Activated naive CD4-positive, alpha-beta T cell treated with anti-CD3 and anti-CD28 coated beads for 36 hours (primary cell): ENCODE results near the gene TMEM234. TPM values are rescaled to one million over a fixed set of nuclear protein-coding genes. Genes with fewer than 3 reads are reported as not detected.
"Not testable (repeated sequence)": the region's sequence is repeated elsewhere in the genome, so short reads cannot be mapped to it uniquely, and the experiment has no call there.

Experiments
- CTCF ChIA-PET: fragments of 350-600 bp; sonication (Branson Sonifier 250); formaldehyde crosslinking; loops from one replicate; lab custom pipeline; 2021; ENCODE audit warnings: antibody characterized with exemption; lab: Charles Lee
- DNase-seq: peaks from one replicate; pipeline ENCODE4 v3.0.0-alpha.2; 2020
- H3K27ac Mint-ChIP-seq: one replicate; pipeline ENCODE4 v1.8.0; 2021; ENCODE audit warnings: mild to moderate bottlenecking, mixed read lengths
- H3K27me3 Mint-ChIP-seq: one replicate; pipeline ENCODE4 v1.8.0; 2021; ENCODE audit warnings: low read depth, mixed read lengths
- H3K36me3 Mint-ChIP-seq: one replicate; pipeline ENCODE4 v1.8.0; 2021; ENCODE audit warnings: low read depth, mixed read lengths
- H3K4me1 Mint-ChIP-seq: one replicate; pipeline ENCODE4 v1.8.0; 2021; ENCODE audit warnings: low read depth, mixed read lengths
- H3K4me3 Mint-ChIP-seq: one replicate; pipeline ENCODE4 v1.8.0; 2021; ENCODE audit warnings: mild to moderate bottlenecking, moderate library complexity, mixed read lengths
- H3K9me3 Mint-ChIP-seq: one replicate; pipeline ENCODE4 v1.8.0; 2021; ENCODE audit warnings: mixed read lengths
- intact Hi-C: fragments of 100-400 bp; cut with micrococcal nuclease; formaldehyde crosslinking; loops from one replicate; pipeline ENCODE4 v1.15.1; 2023
- total RNA-seq, 2 experiments: library from RNA; stranded (reverse); gene quantifications; one replicate each; pipeline ENCODE4 v1.2.3, GENCODE V29; 2021

TMEM234 gene
- 1 to 10 TPM; 5.1 to 6.4 TPM for total RNA-seq

DNA sequence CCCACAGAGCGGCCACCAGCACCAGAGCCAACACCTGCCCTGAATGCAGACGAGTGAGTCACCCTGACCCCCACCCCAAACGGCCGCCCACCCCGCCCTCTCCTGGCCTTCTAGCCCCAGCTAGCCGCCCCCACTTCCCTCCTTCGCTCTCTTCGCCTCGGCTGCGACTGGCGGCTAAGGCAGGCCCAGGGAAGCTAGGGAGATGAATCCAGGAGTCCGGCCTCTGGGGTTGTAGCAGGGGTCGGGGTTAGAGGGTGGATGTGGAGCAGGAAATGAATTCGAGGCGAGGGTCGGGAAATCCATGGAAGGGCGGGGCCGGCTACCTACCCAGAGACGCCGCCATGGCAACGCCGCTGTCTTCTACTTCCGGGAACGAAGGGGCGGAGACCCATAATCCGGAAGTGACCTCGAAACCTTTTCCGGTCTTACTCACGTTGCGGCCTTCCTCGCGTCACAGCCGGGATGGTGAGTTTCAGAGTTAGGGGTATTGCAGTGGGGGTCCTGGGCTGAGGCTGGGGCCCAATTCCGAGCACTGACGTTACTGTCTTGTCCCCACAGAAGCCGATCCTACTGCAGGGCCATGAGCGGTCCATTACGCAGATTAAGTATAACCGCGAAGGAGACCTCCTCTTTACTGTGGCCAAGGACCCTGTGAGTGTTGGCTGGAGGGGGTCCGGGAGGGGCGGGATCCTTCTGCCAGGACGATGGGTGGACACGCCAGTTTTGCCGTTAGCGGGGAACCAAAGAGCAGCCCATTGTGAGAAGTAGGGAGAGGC lies at the start of gene TMEM234, which contains the start of gene EIF3I:
Gene TMEM234 (minus strand): TSS at position 374 of the 776 bp plus-strand sequence. CDS start 31 bp downstream, at position 343.
Gene EIF3I (plus strand): TSS at position 428 of the 776 bp plus-strand sequence. CDS start 35 bp downstream, at position 463.
- Mint-ChIP-seq H3K27ac (peak within 1 kb of the TSS; percentile 97), H3K9me3 (no peaks in the 10 kb centered on the region), H3K4me3 (peak within 1 kb of the TSS; percentile 95), H3K4me1 (peaks cover 35% of the 10 kb centered on the region), H3K36me3 (peaks cover 14% of the 10 kb centered on the region), H3K27me3 (no peaks in the 10 kb centered on the region)
- peak; percentile 96 for DNase-seq
- CTCF ChIA-PET: interaction anchor here (1.8 to 1.9 kb wide), 2 partner anchors 26 to 28 kb away, joined by 5 to 8 read pairs; partner anchors contain the start of gene LCK
- intact Hi-C loops: loop anchor here (1.0 to 5.0 kb wide), 6 partner anchors 19 to 130 kb away; partner anchors contain the start of genes CCDC28B and TXLNA

DNA sequence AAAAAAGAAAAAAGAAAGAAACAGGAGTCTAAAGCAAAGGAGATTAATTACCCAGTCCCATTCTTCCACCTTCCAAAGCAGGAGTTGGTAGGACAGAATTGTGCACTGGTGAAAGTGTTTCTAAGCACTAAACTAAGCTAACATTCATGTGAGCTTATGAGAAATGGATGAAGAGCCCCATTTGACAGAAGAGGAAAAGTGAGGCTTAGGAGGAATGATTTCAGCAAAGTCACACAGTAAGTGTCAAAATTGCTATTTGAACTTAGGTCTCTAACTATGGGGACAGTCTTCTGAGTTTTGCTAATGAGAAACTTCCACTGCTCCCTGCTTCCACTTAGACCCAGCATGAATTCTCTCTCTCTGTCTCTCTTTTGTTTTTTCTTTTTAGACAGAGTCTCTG lies 47.6 kb upstream of the TMEM234 start:
- Mint-ChIP-seq H3K36me3 (peaks cover 26% of the 10 kb centered on the region), H3K4me1 (peaks cover 68% of the 10 kb centered on the region), H3K4me3 (no peak overlapping the region)

DNA sequence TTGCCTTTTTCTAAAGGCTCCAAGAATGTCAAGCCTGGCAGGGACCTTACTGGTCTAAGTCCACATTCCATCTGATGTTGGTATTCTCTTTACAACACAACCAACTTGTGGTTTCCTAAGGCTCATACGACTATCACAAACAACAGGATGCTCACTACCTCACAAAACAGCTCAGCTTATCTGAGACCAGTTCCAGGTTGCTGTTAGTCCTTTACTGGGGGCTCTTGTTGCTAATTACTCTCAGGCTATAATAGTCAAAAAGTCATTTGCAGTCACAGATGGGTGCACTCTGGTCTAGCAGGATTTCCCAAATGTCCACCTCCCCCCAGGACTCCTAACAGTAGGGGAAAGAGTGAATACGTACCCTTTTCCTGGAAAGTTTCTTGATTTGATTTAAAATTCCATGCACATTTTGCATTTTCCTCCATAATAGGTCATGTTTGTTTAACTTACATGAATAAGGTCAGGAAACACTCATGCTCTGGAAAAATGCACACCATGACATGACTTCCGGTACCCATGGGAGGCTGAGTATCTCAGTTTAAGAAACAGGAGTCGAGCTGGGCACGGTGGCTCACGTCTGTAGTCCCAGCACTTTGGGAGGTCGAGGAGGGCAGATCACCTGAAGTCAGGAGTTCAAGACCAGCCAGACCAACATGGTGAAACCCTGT lies 44.9 kb upstream of the TMEM234 start:
- Mint-ChIP-seq H3K27ac (peak overlapping the region; percentile 99), H3K36me3 (peaks cover 24% of the 10 kb centered on the region), H3K9me3 (no peaks in the 10 kb centered on the region), H3K27me3 (no peaks in the 10 kb centered on the region), H3K4me3 (peak overlapping the region; percentile 50), H3K4me1 (peaks cover 62% of the 10 kb centered on the region)
- DNase-seq: peak; percentile 64
- CTCF ChIA-PET: interaction anchor here (0.5 to 1.2 kb wide), 3 partner anchors 9 to 30 kb away, joined by 3 read pairs; partner anchors contain the start of gene LCK
- intact Hi-C loops: loop anchor here (1.0 to 5.0 kb wide), 2 partner anchors 17 to 340 kb away; no protein-coding TSS in a partner anchor

More for the DNA sequence above, 47.6 kb upstream of the TMEM234 start:
- no peaks in the 10 kb centered on the region for H3K27me3 Mint-ChIP-seq
- CTCF ChIA-PET: interaction anchor here (1.3 kb wide), 1 partner anchor 53 kb away, joined by 5 read pairs; no protein-coding TSS in a partner anchor
- intact Hi-C loops: loop anchor here (5.0 kb wide), 1 partner anchor 342 kb away; no protein-coding TSS in a partner anchor
- DNase-seq: no peak
- no peaks in the 10 kb centered on the region for H3K9me3 Mint-ChIP-seq
- peak overlapping the region; percentile 70 for H3K27ac Mint-ChIP-seq

DNA sequence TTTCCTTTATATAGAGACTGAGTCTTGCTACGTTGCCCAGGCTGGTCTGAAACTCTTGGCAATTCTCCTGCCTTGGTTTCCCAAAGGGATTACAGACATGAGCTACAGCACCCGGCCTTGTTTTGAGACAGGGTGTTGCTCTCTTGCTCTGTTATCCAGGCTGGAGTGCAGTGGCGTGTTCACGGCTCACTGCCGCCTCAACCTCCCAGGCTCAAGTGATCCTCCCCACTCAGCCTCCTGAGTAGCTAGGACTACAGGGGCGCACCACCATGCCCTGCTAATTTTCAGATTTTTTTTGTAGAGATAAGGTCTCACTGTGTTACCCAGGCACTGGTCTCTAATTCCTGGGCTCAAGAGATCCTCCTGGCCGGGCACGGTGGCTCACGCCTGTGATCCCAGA lies 43.7 kb upstream of the TMEM234 start:
- H3K4me3 Mint-ChIP-seq: peak overlapping the region; percentile 5
- CTCF ChIA-PET: interaction anchor here (1.2 kb wide), 1 partner anchor 8 kb away, joined by 3 read pairs; no protein-coding TSS in a partner anchor
- H3K27me3 Mint-ChIP-seq: no peaks in the 10 kb centered on the region
- intact Hi-C loops: loop anchor here (5.0 kb wide), 1 partner anchor 339 kb away; no protein-coding TSS in a partner anchor
- peaks cover 54% of the 10 kb centered on the region for H3K4me1 Mint-ChIP-seq
- no peaks in the 10 kb centered on the region for H3K9me3 Mint-ChIP-seq
- peak overlapping the region; percentile 89 for H3K27ac Mint-ChIP-seq
- DNase-seq: no peak
- H3K36me3 Mint-ChIP-seq: peaks cover 20% of the 10 kb centered on the region

DNA sequence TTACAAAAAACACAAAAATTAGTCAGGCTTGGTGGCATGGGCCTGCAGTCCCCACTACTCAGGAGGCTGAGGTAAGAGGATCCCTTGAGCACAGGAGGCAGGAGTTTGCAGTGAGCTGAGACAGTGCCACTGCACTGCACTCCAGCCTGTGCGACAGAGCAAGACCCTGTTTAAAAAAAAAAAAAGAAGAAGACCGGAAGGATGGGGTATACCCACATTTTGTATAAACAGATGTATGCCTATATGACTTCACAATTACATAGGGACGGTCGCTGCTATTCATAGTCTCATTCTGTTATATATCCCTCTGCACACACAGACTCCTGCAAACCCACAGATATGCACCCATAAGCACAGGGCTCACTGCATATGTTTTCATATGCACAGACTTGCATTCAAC lies 41.6 kb upstream of the TMEM234 start:
- peak; percentile 48 for DNase-seq
- intact Hi-C loops: loop anchor here (1.0 kb wide), 2 partner anchors 10 kb away; no protein-coding TSS in a partner anchor
- CTCF ChIA-PET: interaction anchor here (1.3 kb wide), 1 partner anchor 15 kb away, joined by 6 read pairs; no protein-coding TSS in a partner anchor
- Mint-ChIP-seq H3K27me3 (no peaks in the 10 kb centered on the region), H3K36me3 (peaks cover 23% of the 10 kb centered on the region), H3K27ac (peak overlapping the region; percentile 89), H3K4me3 (no peak overlapping the region), H3K4me1 (peaks cover 54% of the 10 kb centered on the region), H3K9me3 (no peaks in the 10 kb centered on the region)

- H3K4me3 Mint-ChIP-seq, H3K9me3 Mint-ChIP-seq, DNase-seq, H3K27me3 Mint-ChIP-seq, CTCF ChIA-PET: not testable (repeated sequence)
- Mint-ChIP-seq H3K4me1 (peaks cover 56% of the 10 kb centered on the region), H3K27ac (peak overlapping the region; percentile 89), H3K36me3 (peaks cover 24% of the 10 kb centered on the region)
- intact Hi-C loops: loop anchor here (1.0 kb wide), 1 partner anchor 10 kb away; no protein-coding TSS in a partner anchor
Observed at GRCh38 chr1:32263236-32263593, 41.1 kb upstream of the TMEM234 start.

DNA sequence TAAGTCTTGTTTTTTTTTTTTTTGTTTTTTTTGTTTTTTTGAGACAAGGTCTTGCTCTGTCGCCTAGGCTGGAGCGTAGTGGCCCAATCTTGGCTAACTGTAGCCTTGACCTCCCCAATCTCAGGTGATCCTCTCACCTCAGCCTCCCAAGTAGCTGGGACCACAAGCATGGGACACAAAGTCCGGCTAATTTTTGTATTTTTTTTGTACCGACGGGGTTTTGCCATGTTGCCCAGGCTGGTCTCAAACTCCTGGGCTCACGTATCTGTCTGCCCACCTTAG lies 35.0 kb upstream of the TMEM234 start:
- H3K27me3 Mint-ChIP-seq: no peaks in the 10 kb centered on the region
- intact Hi-C loops: loop anchor here (10.0 kb wide), 1 partner anchor 728 kb away; no protein-coding TSS in a partner anchor
- H3K27ac Mint-ChIP-seq: peak overlapping the region; percentile 96
- CTCF ChIA-PET: interaction anchor here (0.6 to 5.4 kb wide), 3 partner anchors 8 to 41 kb away, joined by 3 to 38 read pairs (median 14); partner anchors contain the start of gene FAM167B
- H3K9me3 Mint-ChIP-seq: no peaks in the 10 kb centered on the region
- no peak for DNase-seq
- peaks cover 33% of the 10 kb centered on the region for H3K36me3 Mint-ChIP-seq
- H3K4me1 Mint-ChIP-seq: peaks cover 42% of the 10 kb centered on the region
- peak overlapping the region; percentile 73 for H3K4me3 Mint-ChIP-seq

DNA sequence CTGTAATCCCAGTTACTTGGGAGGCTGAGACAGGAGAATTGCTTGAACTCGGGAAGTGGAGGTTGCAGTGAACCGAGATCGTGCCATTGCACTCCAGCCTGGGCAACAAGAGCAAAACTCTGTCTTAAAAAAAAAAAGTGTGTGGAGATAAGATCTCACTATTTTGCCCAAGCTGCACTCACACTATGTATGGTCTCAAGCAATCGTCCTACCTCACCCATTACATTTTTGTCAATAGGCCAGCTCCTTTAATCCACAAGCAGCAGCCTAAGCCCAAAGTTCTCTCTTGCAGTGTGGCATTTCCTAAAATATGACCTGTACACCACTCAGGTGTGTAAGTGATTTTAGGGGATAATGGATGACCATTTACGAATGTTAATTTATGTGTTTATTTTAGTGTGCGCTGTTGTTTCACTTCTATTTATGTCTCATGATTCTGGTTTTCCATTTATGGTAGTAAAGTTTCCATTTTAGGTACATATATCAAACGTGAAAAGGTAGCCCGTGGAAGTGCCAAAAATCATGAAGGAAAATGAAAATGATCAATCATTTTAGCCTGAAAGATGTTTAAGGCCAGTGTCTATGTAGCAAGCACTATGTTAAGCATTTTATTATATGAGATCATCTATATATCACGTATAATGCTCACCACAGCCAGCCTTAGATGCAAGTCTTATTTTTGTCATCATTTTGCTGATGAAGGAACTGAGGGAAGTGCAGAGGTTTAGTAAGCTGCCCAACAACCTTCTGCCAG lies 34.5 kb upstream of the TMEM234 start:
- Mint-ChIP-seq H3K27ac (peak overlapping the region; percentile 96), H3K4me1 (peaks cover 42% of the 10 kb centered on the region), H3K4me3 (peak overlapping the region; percentile 73), H3K9me3 (no peaks in the 10 kb centered on the region), H3K27me3 (no peaks in the 10 kb centered on the region), H3K36me3 (peaks cover 36% of the 10 kb centered on the region)
- intact Hi-C loops: loop anchor here (10.0 kb wide), 1 partner anchor 728 kb away; no protein-coding TSS in a partner anchor
- CTCF ChIA-PET: interaction anchor here (0.6 to 5.4 kb wide), 5 partner anchors 8 to 41 kb away, joined by 3 to 38 read pairs (median 7); partner anchors contain the start of gene FAM167B
- DNase-seq: no peak

GRCh38 chr1:32255072-32256071 lies 33.2 kb upstream of the TMEM234 start:
- Mint-ChIP-seq H3K9me3 (no peaks in the 10 kb centered on the region), H3K4me3 (peak overlapping the region; percentile 74), H3K4me1 (peaks cover 44% of the 10 kb centered on the region), H3K27ac (peak overlapping the region; percentile 95), H3K36me3 (peaks cover 35% of the 10 kb centered on the region), H3K27me3 (no peaks in the 10 kb centered on the region)
- intact Hi-C loops: loop anchor here (10.0 kb wide), 1 partner anchor 729 kb away; no protein-coding TSS in a partner anchor
- CTCF ChIA-PET: interaction anchor here (0.6 to 1.7 kb wide), 6 partner anchors 9 to 90 kb away, joined by 3 to 7 read pairs (median 3); partner anchors contain the start of gene FAM167B
- peak; percentile 64 for DNase-seq

GRCh38 chr1:32250893-32251716 lies 29.0 kb upstream of the TMEM234 start, which contains the start of gene LCK:
LCK (plus strand) TSS chr1:32251265; CDS start chr1:32274330, 23,065 bp downstream.
- Mint-ChIP-seq H3K27ac (peak within 1 kb of the TSS; percentile 100), H3K36me3 (peaks cover 27% of the 10 kb centered on the region), H3K4me1 (peaks cover 57% of the 10 kb centered on the region), H3K27me3 (no peaks in the 10 kb centered on the region), H3K9me3 (no peaks in the 10 kb centered on the region), H3K4me3 (peak within 1 kb of the TSS; percentile 99)
- intact Hi-C loops: loop anchor here (1.0 to 10.0 kb wide), 10 partner anchors 16 to 734 kb away; partner anchors contain the start of genes EIF3I, HDAC1, MARCKSL1 and S100PBP
- CTCF ChIA-PET: interaction anchor here (0.5 to 4.1 kb wide), 8 partner anchors 8 to 120 kb away, joined by 3 to 38 read pairs (median 4); no protein-coding TSS in a partner anchor
- peak; percentile 88 for DNase-seq
